ENCODE data around the gene AGO3.
"Not testable (repeated sequence)": the region's sequence is repeated elsewhere in the genome, so short reads cannot be mapped to it uniquely, and the experiment has no call there.

AGO3 gene

GRCh38 chr1:35930593-35931445, at the start of gene AGO3:
TSS of gene AGO3 (plus strand) at chr1:35931105. CDS start at chr1:35931427, 322 bp downstream.
- FAIRE-seq: no peak

GRCh38 chr1:35881850-35882273, 49.0 kb upstream of the AGO3 start:
- FAIRE-seq: no peak

- no peak for FAIRE-seq
Measured at GRCh38 chr1:35882586-35882944, 48.3 kb upstream of the AGO3 start.

- no peak for FAIRE-seq
Measured at GRCh38 chr1:35882945-35883634, 47.8 kb upstream of the AGO3 start, which contains the start of gene AGO1. TSS of gene AGO1 (plus strand) at chr1:35883209. CDS start at chr1:35883422, 213 bp downstream.

- no peak for FAIRE-seq
Measured at GRCh38 chr1:35883635-35884101, 47.2 kb upstream of the AGO3 start.

- FAIRE-seq: no peak
Measured at GRCh38 chr1:35884934-35885333, 46.0 kb upstream of the AGO3 start.

- FAIRE-seq: no peak
Measured at GRCh38 chr1:35885961-35886558, 44.8 kb upstream of the AGO3 start.

- FAIRE-seq: no peak
Measured at GRCh38 chr1:35886577-35887431, 44.1 kb upstream of the AGO3 start.

GRCh38 chr1:35887508-35887907, 43.4 kb upstream of the AGO3 start:
- FAIRE-seq: no peak

GRCh38 chr1:35888255-35888654, 42.6 kb upstream of the AGO3 start:
- FAIRE-seq: no peak

GRCh38 chr1:35888981-35889380, 41.9 kb upstream of the AGO3 start:
- not testable (repeated sequence) for FAIRE-seq

GRCh38 chr1:35893051-35893879, 37.6 kb upstream of the AGO3 start:
- FAIRE-seq: no peak

GRCh38 chr1:35894183-35894582, 36.7 kb upstream of the AGO3 start:
- no peak for FAIRE-seq

GRCh38 chr1:35894656-35895055, 36.2 kb upstream of the AGO3 start:
- FAIRE-seq: no peak

- FAIRE-seq: no peak
Measured at GRCh38 chr1:35899941-35900340, 31.0 kb upstream of the AGO3 start.

- no peak for FAIRE-seq
Measured at GRCh38 chr1:35901235-35901634, 29.7 kb upstream of the AGO3 start.

GRCh38 chr1:35902671-35903070, 28.2 kb upstream of the AGO3 start:
- no peak for FAIRE-seq

GRCh38 chr1:35914717-35915116, 16.2 kb upstream of the AGO3 start:
- FAIRE-seq: no peak

- FAIRE-seq: no peak
Measured at GRCh38 chr1:35915693-35916092, 15.2 kb upstream of the AGO3 start.

GRCh38 chr1:35923791-35924221, 7.1 kb upstream of the AGO3 start:
- FAIRE-seq: no peak

GRCh38 chr1:35924838-35925237, 6.1 kb upstream of the AGO3 start:
- no peak for FAIRE-seq

GRCh38 chr1:35925741-35926140, 5.2 kb upstream of the AGO3 start:
- FAIRE-seq: no peak

Data from colon (tissue), 2 donors.